Measurements from ENCODE around the gene SUPT3H.
"Not testable (repeated sequence)": the region's sequence is repeated elsewhere in the genome, so short reads cannot be mapped to it uniquely, and the experiment has no call there.

The SUPT3H gene

GRCh38 chr6:45293306-45293705 is 84.4 kb downstream of the SUPT3H start:
- H3K27me3 ChIP-seq (ENCODE audit: low read depth) = no peaks in the 10 kb centered on the region
- H3K36me3 ChIP-seq (replicated peaks) = no peaks in the 10 kb centered on the region
- no peak overlapping the region for H3K4me3 ChIP-seq
- no peaks in the 10 kb centered on the region for H3K9me3 ChIP-seq
- H3K4me1 ChIP-seq = peaks cover 17% of the 10 kb centered on the region
- peak in 1 of 2 experiments; percentile 64 for DNase-seq (ENCODE audit: low spot score in 2 of 2)
- in situ Hi-C loops (cut with MboI; ENCODE audit: low sequenced_read_pairs) = no loop called here

DNA sequence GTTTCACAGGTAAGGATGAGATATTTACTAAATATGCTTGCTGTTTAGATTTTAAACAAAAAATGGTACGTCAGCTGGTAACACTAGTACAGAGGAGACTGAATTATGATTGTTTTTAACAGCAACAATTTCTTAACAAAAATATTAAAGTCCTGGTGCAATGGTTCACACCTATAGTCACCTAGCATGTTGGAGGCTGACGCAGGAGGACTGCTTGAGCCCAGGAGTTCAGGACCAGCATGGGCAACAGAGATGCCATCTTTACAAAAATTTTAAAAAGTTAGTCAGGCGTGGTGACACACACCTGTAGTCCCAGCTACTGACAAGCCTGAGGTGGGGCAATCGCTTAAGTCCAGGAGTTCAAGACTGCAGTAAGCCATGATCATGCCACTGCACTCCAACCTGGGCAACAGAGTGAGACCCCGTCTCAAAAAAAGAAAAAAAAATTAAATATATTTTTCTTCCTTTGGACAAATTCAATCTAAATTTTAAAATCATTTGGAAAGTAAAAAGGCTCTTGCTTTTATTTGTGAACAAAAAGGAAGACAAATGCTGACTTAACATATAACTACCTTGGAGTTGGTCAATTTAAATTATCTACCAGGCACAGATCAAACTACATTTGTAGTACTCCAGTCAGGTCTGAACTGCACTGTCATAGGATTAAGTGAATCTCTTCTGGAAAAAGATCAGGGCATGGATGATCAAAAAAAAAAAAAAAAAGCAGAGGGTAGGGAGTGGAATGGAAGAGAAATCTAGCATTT is 87.8 kb downstream of the SUPT3H start:
- in situ Hi-C loops (cut with MboI; ENCODE audit: low sequenced_read_pairs) = no loop called here
- DNase-seq (ENCODE audit: low spot score in 2 of 2) = no peak
- Histone ChIP-seq H3K36me3 (replicated peaks) (no peaks in the 10 kb centered on the region), H3K27me3 (ENCODE audit: low read depth) (no peaks in the 10 kb centered on the region), H3K9me3 (no peaks in the 10 kb centered on the region), H3K4me3 (no peak overlapping the region), H3K4me1 (peaks cover 8% of the 10 kb centered on the region)

DNA sequence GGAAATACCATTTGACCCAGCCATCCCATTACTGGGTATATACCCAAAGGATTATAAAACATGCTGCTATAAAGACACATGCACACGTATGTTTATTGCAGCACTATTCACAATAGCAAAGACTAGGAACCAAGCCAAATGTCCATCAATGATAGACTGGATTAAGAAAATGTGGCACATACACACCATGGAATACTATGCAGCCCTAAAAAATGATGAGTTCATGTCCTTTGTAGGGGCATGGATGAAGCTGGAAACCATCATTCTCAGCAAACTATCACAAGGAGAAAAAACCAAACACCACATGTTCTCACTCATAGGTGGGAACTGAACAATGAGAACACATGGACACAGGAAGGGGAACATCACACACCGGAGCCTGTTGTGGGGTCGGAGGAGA is 91.0 kb downstream of the SUPT3H start:
- H3K9me3 ChIP-seq; H3K27me3 ChIP-seq (ENCODE audit: low read depth); H3K4me3 ChIP-seq; DNase-seq (ENCODE audit: low spot score in 2 of 2); H3K36me3 ChIP-seq (replicated peaks); in situ Hi-C loops (cut with MboI; ENCODE audit: low sequenced_read_pairs); H3K4me1 ChIP-seq: not testable (repeated sequence)

GRCh38 chr6:45278367-45278766 is 99.4 kb downstream of the SUPT3H start:
- in situ Hi-C loops (cut with MboI; ENCODE audit: low sequenced_read_pairs) = no loop called here
- no peaks in the 10 kb centered on the region for H3K36me3 ChIP-seq (replicated peaks)
- no peak overlapping the region for H3K4me3 ChIP-seq
- peaks cover 3% of the 10 kb centered on the region; the same call in 1 of the 2 replicates for H3K9me3 ChIP-seq
- no peaks in the 10 kb centered on the region for H3K4me1 ChIP-seq
- DNase-seq (ENCODE audit: low spot score in 2 of 2) = no peak
- H3K27me3 ChIP-seq (ENCODE audit: low read depth) = no peaks in the 10 kb centered on the region

- H3K4me3 ChIP-seq; H3K9me3 ChIP-seq; in situ Hi-C loops (cut with MboI; ENCODE audit: low sequenced_read_pairs); H3K36me3 ChIP-seq (replicated peaks); H3K4me1 ChIP-seq; H3K27me3 ChIP-seq (ENCODE audit: low read depth); DNase-seq (ENCODE audit: low spot score in 2 of 2): not testable (repeated sequence)
These were observed 100.0 kb downstream of the SUPT3H start for GRCh38 chr6:45277741-45278140.

GRCh38 chr6:45275358-45275757 is 102.4 kb downstream of the SUPT3H start:
- H3K9me3 ChIP-seq = peaks cover 3% of the 10 kb centered on the region; the same call in 1 of the 2 replicates
- no peaks in the 10 kb centered on the region for H3K27me3 ChIP-seq (ENCODE audit: low read depth)
- no peaks in the 10 kb centered on the region for H3K36me3 ChIP-seq (replicated peaks)
- no peaks in the 10 kb centered on the region for H3K4me1 ChIP-seq
- DNase-seq (ENCODE audit: low spot score in 2 of 2) = no peak
- H3K4me3 ChIP-seq = no peak overlapping the region
- in situ Hi-C loops (cut with MboI; ENCODE audit: low sequenced_read_pairs) = no loop called here

DNA sequence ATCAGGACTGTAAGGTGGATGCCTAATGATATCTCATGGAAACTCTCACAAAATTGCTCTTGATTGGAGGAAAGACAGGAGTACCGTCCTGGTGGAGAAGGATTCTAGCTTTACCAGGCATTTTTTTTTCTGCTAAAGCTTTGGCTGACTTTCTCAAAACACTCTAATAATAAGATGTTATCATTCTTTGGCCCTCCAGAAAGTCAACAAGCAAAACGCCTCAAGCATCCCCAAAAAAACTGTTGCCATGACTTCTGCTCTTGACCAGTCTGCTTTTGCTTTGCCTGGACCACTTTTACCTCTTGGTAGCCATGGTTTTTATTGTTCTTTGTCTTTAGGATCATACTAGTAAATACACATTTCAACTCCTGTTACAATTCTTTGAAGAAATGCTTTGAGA is 105.1 kb downstream of the SUPT3H start:
- H3K4me3 ChIP-seq = no peak overlapping the region
- H3K9me3 ChIP-seq = peaks cover 3% of the 10 kb centered on the region; the same call in 1 of the 2 replicates
- DNase-seq (ENCODE audit: low spot score in 2 of 2) = no peak
- no peaks in the 10 kb centered on the region for H3K27me3 ChIP-seq (ENCODE audit: low read depth)
- in situ Hi-C loops (cut with MboI; ENCODE audit: low sequenced_read_pairs) = no loop called here
- H3K36me3 ChIP-seq (replicated peaks) = no peaks in the 10 kb centered on the region
- no peaks in the 10 kb centered on the region for H3K4me1 ChIP-seq

DNA sequence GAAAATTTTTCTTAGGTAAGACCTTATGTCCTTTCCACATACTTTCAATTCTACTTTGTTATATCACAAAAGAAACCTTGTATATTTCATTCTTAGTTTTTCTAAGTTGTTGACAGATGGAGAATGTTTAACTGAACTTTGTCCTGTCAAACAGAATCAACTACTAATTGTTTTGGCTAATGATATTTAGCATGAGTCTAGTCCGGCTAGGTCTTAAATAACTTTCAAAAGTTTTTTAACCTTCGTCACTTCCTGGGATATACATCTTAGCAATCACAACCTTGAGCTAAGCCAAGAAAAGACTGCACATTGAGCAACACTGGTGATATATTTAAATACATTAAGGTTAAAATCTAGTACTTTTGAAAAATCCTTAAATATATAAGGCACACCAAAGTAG is 112.5 kb downstream of the SUPT3H start:
- no peaks in the 10 kb centered on the region for H3K9me3 ChIP-seq
- no peaks in the 10 kb centered on the region for H3K4me1 ChIP-seq
- no peak for DNase-seq (ENCODE audit: low spot score in 2 of 2)
- H3K36me3 ChIP-seq (replicated peaks) = no peaks in the 10 kb centered on the region
- H3K4me3 ChIP-seq = no peak overlapping the region
- in situ Hi-C loops (cut with MboI; ENCODE audit: low sequenced_read_pairs) = no loop called here
- no peaks in the 10 kb centered on the region for H3K27me3 ChIP-seq (ENCODE audit: low read depth)

GRCh38 chr6:45260696-45261095 is 117.0 kb downstream of the SUPT3H start:
- no peaks in the 10 kb centered on the region for H3K9me3 ChIP-seq
- no peaks in the 10 kb centered on the region for H3K27me3 ChIP-seq (ENCODE audit: low read depth)
- no peaks in the 10 kb centered on the region for H3K4me1 ChIP-seq
- H3K36me3 ChIP-seq (replicated peaks) = no peaks in the 10 kb centered on the region
- no peak for DNase-seq (ENCODE audit: low spot score in 2 of 2)
- no peak overlapping the region for H3K4me3 ChIP-seq
- in situ Hi-C loops (cut with MboI; ENCODE audit: low sequenced_read_pairs) = no loop called here

- no peak for DNase-seq (ENCODE audit: low spot score in 2 of 2)
- Histone ChIP-seq H3K4me1 (no peaks in the 10 kb centered on the region), H3K9me3 (no peaks in the 10 kb centered on the region), H3K27me3 (ENCODE audit: low read depth) (no peaks in the 10 kb centered on the region), H3K4me3 (no peak overlapping the region), H3K36me3 (replicated peaks) (no peaks in the 10 kb centered on the region)
- in situ Hi-C loops (cut with MboI; ENCODE audit: low sequenced_read_pairs) = no loop called here
These were observed 120.7 kb downstream of the SUPT3H start for GRCh38 chr6:45256697-45257695.

GRCh38 chr6:45255434-45255833 is 122.3 kb downstream of the SUPT3H start:
- in situ Hi-C loops (cut with MboI; ENCODE audit: low sequenced_read_pairs) = no loop called here
- no peak for DNase-seq (ENCODE audit: low spot score in 2 of 2)
- Histone ChIP-seq H3K27me3 (ENCODE audit: low read depth) (no peaks in the 10 kb centered on the region), H3K4me3 (no peak overlapping the region), H3K36me3 (replicated peaks) (no peaks in the 10 kb centered on the region), H3K9me3 (no peaks in the 10 kb centered on the region), H3K4me1 (no peaks in the 10 kb centered on the region)

DNA sequence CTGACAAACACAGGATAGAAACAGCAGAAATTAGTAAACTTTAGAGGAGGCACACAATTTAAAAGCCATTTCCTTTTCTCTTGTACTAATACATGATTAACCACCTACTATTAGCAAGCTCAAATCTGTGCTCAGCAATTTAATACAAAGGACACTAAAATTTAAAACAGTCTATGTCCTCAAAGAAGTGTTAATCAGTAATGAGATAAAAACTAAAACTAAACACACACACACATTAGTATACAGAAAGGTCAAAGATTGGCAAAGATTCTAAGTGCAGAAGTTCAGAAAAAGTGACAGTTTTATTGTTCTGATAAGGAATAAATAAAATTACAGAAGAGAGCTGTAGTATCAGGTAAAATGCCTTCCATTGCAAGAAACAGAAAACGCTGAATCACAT is 123.5 kb downstream of the SUPT3H start:
- Histone ChIP-seq H3K27me3 (ENCODE audit: low read depth) (no peaks in the 10 kb centered on the region), H3K4me3 (no peak overlapping the region), H3K4me1 (peaks cover 3% of the 10 kb centered on the region), H3K9me3 (no peaks in the 10 kb centered on the region), H3K36me3 (replicated peaks) (no peaks in the 10 kb centered on the region)
- in situ Hi-C loops (cut with MboI; ENCODE audit: low sequenced_read_pairs) = no loop called here
- no peak for DNase-seq (ENCODE audit: low spot score in 2 of 2)

DNA sequence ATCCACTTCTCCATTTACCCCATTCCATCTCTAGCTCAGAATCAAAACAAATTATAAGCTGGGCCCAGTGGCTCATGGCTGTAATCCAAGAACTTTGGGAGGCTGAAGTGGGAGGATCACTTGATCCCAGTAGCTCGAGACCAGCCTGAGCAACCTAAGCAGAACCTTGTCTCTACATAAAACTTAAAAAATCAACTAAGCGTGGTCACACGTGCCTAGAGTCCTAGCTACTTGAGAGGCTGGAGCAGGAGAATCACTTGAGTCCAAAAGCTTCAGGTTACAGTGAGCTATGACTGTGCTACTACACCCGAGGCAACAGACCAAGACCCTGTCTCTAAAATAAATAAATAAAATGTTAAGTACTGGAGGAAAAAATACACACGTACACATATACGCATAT is 124.3 kb downstream of the SUPT3H start:
- in situ Hi-C loops (cut with MboI; ENCODE audit: low sequenced_read_pairs) = no loop called here
- Histone ChIP-seq H3K27me3 (ENCODE audit: low read depth) (no peaks in the 10 kb centered on the region), H3K4me1 (peaks cover 7% of the 10 kb centered on the region), H3K36me3 (replicated peaks) (no peaks in the 10 kb centered on the region), H3K4me3 (no peak overlapping the region), H3K9me3 (no peaks in the 10 kb centered on the region)
- no peak for DNase-seq (ENCODE audit: low spot score in 2 of 2)

- Histone ChIP-seq H3K9me3 (0 out of 2 replicates have a peak, but pooled peaks cover 2% of the 10 kb centered on the region), H3K4me3 (no peak overlapping the region), H3K27me3 (ENCODE audit: low read depth) (no peaks in the 10 kb centered on the region), H3K4me1 (no peaks in the 10 kb centered on the region), H3K36me3 (replicated peaks) (no peaks in the 10 kb centered on the region)
- in situ Hi-C loops (cut with MboI; ENCODE audit: low sequenced_read_pairs) = no loop called here
- no peak for DNase-seq (ENCODE audit: low spot score in 2 of 2)
These were observed 146.1 kb downstream of the SUPT3H start for GRCh38 chr6:45231660-45232059.
